Measurements from ENCODE around the gene DNM3. TPM values are rescaled to one million over a fixed set of nuclear protein-coding genes. Genes with fewer than 3 reads are reported as not detected.

The DNM3 gene
- total and polyA plus RNA-seq, 4 donors = 2.1 to 16.3 (median 5.6) TPM

DNA sequence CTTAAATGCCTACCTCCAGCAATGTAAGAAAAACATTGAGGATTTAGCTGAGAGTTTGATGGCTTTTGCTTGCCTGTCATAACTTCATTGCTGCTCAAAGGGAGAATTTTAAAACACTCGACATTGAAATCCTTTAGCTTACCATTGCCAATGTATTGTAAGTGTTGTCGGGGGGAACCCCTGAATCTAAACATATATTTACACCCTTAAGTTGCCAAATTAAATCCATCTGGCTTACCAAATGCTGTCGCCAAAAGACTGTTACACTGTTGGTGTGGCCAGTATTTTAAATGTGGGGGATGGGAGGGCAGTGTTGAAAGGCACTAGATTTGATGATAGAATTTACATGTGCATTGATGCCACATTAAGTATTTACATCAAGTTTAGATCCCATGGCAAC is 554.3 kb downstream of the DNM3 start:
- H3K27me3 ChIP-seq (ENCODE audit: control insufficient read depth in 3 of 3, insufficient read depth in 3 of 3, low read length in 2 of 3) = no peaks in the 10 kb centered on the region
- no peak overlapping the region for H3K4me3 ChIP-seq
- TF ChIP-seq, protein P1, sequence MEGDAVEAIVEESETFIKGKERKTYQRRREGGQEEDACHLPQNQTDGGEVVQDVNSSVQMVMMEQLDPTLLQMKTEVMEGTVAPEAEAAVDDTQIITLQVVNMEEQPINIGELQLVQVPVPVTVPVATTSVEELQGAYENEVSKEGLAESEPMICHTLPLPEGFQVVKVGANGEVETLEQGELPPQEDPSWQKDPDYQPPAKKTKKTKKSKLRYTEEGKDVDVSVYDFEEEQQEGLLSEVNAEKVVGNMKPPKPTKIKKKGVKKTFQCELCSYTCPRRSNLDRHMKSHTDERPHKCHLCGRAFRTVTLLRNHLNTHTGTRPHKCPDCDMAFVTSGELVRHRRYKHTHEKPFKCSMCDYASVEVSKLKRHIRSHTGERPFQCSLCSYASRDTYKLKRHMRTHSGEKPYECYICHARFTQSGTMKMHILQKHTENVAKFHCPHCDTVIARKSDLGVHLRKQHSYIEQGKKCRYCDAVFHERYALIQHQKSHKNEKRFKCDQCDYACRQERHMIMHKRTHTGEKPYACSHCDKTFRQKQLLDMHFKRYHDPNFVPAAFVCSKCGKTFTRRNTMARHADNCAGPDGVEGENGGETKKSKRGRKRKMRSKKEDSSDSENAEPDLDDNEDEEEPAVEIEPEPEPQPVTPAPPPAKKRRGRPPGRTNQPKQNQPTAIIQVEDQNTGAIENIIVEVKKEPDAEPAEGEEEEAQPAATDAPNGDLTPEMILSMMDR (IDR thresholded peaks at IDR 0.05; ENCODE audit: control extremely low read depth, extremely low read depth) = no peak
- H3K27ac ChIP-seq (ENCODE audit: low read depth in 1 of 2, low read length in 1 of 2) = no peak overlapping the region
- H3K9me3 ChIP-seq (ENCODE audit: control insufficient read depth in 4 of 4, insufficient read depth in 3 of 4, low read length in 3 of 4) = no peaks in the 10 kb centered on the region
- no peak overlapping the region for H3K9ac ChIP-seq (ENCODE audit: insufficient read depth in 1 of 2, low read length in 2 of 2)
- DNase-seq = no peak
- peaks cover 2 to 29% (median 8%) of the 10 kb centered on the region in 5 donors for H3K4me1 ChIP-seq (ENCODE audit: control insufficient read depth in 5 of 5, insufficient read depth in 5 of 5, low read length in 5 of 5)
- no peak for ATAC-seq (ENCODE audit: insufficient read depth, low FRiP score)
- H3K36me3 ChIP-seq (ENCODE audit: control insufficient read depth in 4 of 4, insufficient read depth in 4 of 4, low read length in 4 of 4) = no peaks in the 10 kb centered on the region
- WGBS, 2 donors = 85 to 87% methylated on average over 3 of the region's 3 CpGs

DNA sequence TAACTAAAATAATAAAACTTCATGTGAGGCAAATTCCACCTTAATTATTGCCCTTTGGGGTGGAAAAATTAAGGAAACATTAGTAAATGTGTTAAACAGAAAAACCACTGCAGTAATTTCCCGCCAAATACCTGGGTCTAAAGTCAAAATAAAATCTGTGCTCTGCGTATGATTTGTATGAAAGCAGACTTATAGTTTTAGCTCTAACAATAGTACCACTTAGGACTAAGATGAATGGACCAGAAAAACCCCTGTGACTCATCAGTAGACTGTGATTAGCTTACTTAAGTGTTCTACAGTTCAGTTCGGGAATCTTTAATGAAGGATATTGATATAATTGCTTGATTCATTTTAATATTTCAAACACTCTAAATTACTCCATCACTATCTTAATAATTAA is 555.9 kb downstream of the DNM3 start:
- no peak overlapping the region for H3K27ac ChIP-seq (ENCODE audit: low read depth in 1 of 2, low read length in 1 of 2)
- H3K4me3 ChIP-seq = no peak overlapping the region
- DNase-seq (no peak), ATAC-seq (ENCODE audit: insufficient read depth, low FRiP score) (no peak)
- H3K4me1 ChIP-seq (ENCODE audit: control insufficient read depth in 5 of 5, insufficient read depth in 5 of 5, low read length in 5 of 5) = peaks cover 2 to 44% (median 14%) of the 10 kb centered on the region in 5 donors
- TF ChIP-seq, protein P1 (IDR thresholded peaks at IDR 0.05; ENCODE audit: control extremely low read depth, extremely low read depth) = no peak
- H3K27me3 ChIP-seq (ENCODE audit: control insufficient read depth in 3 of 3, insufficient read depth in 3 of 3, low read length in 2 of 3) = no peaks in the 10 kb centered on the region
- 76 to 92% methylated on average over 3 of the region's 3 CpGs for WGBS, 2 donors
- no peaks in the 10 kb centered on the region for H3K36me3 ChIP-seq (ENCODE audit: control insufficient read depth in 4 of 4, insufficient read depth in 4 of 4, low read length in 4 of 4)
- H3K9me3 ChIP-seq (ENCODE audit: control insufficient read depth in 4 of 4, insufficient read depth in 3 of 4, low read length in 3 of 4) = no peaks in the 10 kb centered on the region
- H3K9ac ChIP-seq (ENCODE audit: insufficient read depth in 1 of 2, low read length in 2 of 2) = no peak overlapping the region

DNA sequence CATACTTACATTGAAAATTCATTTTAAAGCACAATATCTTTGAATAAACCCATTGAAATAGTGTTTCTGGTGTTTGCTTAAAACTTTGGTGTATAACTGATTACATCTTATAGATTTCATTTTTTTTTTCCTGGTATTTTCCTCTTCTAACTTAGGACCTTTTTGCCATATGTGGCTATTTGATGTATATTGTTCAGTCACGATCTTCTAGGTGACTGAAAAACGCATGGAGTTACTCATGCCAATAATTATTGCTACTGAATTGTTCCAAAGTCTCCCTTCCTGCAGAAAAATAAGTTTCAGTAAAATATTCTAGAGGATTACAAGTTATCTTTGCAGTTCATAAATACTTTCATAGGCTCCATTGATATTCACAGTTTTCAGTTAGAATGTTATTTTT is 556.3 kb downstream of the DNM3 start:
- no peak for ATAC-seq (ENCODE audit: insufficient read depth, low FRiP score)
- no peaks in the 10 kb centered on the region for H3K36me3 ChIP-seq (ENCODE audit: control insufficient read depth in 4 of 4, insufficient read depth in 4 of 4, low read length in 4 of 4)
- TF ChIP-seq, protein P1 (IDR thresholded peaks at IDR 0.05; ENCODE audit: control extremely low read depth, extremely low read depth) = no peak
- DNase-seq = no peak
- H3K4me3 ChIP-seq = no peak overlapping the region
- H3K27ac ChIP-seq (ENCODE audit: low read depth in 1 of 2, low read length in 1 of 2) = peak overlapping the region in 1 of 2 donors; percentile 70
- H3K9ac ChIP-seq (ENCODE audit: insufficient read depth in 1 of 2, low read length in 2 of 2) = peak overlapping the region in 1 of 2 donors; percentile 8
- H3K4me1 ChIP-seq (ENCODE audit: control insufficient read depth in 5 of 5, insufficient read depth in 5 of 5, low read length in 5 of 5) = peaks cover 2 to 48% (median 14%) of the 10 kb centered on the region in 5 donors
- H3K9me3 ChIP-seq (ENCODE audit: control insufficient read depth in 4 of 4, insufficient read depth in 3 of 4, low read length in 3 of 4) = no peaks in the 10 kb centered on the region
- no peaks in the 10 kb centered on the region for H3K27me3 ChIP-seq (ENCODE audit: control insufficient read depth in 3 of 3, insufficient read depth in 3 of 3, low read length in 2 of 3)
- WGBS, 2 donors = 92% methylated on average over 2 of the region's 2 CpGs

- peak overlapping the region in 1 of 2 donors; percentile 70 for H3K27ac ChIP-seq (ENCODE audit: low read depth in 1 of 2, low read length in 1 of 2)
- no peaks in the 10 kb centered on the region for H3K36me3 ChIP-seq (ENCODE audit: control insufficient read depth in 4 of 4, insufficient read depth in 4 of 4, low read length in 4 of 4)
- DNase-seq (peak in 2 of 3 donors; percentile 28 to 49), ATAC-seq (ENCODE audit: insufficient read depth, low FRiP score) (no peak)
- H3K4me3 ChIP-seq = no peak overlapping the region
- TF ChIP-seq, protein P1 (IDR thresholded peaks at IDR 0.05; ENCODE audit: control extremely low read depth, extremely low read depth) = no peak
- H3K9me3 ChIP-seq (ENCODE audit: control insufficient read depth in 4 of 4, insufficient read depth in 3 of 4, low read length in 3 of 4) = no peaks in the 10 kb centered on the region
- peak overlapping the region in 1 of 2 donors; percentile 8 for H3K9ac ChIP-seq (ENCODE audit: insufficient read depth in 1 of 2, low read length in 2 of 2)
- peaks cover 2 to 49% (median 16%) of the 10 kb centered on the region in 5 donors for H3K4me1 ChIP-seq (ENCODE audit: control insufficient read depth in 5 of 5, insufficient read depth in 5 of 5, low read length in 5 of 5)
- H3K27me3 ChIP-seq (ENCODE audit: control insufficient read depth in 3 of 3, insufficient read depth in 3 of 3, low read length in 2 of 3) = no peaks in the 10 kb centered on the region
- 74 to 78% methylated on average over 2 of the region's 2 CpGs for WGBS, 2 donors
Observed at GRCh38 chr1:172398193-172398592, 556.9 kb downstream of the DNM3 start.

Data from lung (tissue), 12 donors.